ENCODE results near the gene XXYLT1. TPM values are rescaled to one million over a fixed set of nuclear protein-coding genes. Genes with fewer than 3 reads are reported as not detected.

XXYLT1 gene
- polyA plus RNA-seq, 1 donor (not counting 4 experiments of a cell fraction or from before 2014, with no cell fraction given) = 11.1 TPM

DNA sequence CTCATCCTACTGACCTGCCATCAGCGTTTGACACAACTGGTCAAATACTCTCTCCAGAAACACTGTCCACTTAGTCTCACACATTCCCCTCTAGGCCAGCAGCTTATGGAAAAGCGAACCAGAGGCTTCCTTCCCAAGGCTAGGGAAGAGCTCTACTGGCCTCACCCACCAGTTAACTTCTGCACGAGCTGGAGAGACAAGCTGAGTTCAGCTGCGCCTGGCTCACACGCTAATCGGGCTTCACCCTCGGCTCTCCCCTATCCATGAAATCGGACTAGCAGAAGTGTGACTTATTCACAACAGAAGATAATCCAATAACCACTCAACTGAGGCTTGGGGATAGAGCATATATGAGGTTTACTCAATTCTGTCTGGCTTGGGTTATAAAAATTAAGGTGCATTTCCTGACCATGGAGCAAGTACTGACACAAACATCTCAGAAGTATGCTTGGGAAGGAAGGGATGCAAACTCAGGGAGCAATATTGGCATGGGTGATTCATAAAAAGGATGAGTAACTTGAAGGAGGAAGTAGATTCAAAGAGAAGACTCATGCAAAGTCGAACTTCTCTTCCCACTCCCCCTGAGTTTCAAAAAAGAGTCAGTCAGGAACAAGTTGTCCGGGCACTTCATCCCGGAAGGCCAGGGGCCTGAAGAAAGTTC is 73.1 kb downstream of the XXYLT1 start:
- Histone ChIP-seq H4K20me1 (ENCODE audit: control insufficient read depth, extremely low read depth, insufficient read depth, low read length) (no peaks in the 10 kb centered on the region), H3K9ac (ENCODE audit: control insufficient read depth, extremely low read depth, insufficient read depth, low read length) (no peak overlapping the region), H3K27ac (ENCODE audit: control insufficient read depth, insufficient read depth, low read length) (peak overlapping the region; percentile 38), H2AFZ (ENCODE audit: control insufficient read depth, low read length) (peak overlapping the region; percentile 45), H3K79me2 (ENCODE audit: control insufficient read depth, insufficient read depth, low read length) (peaks cover 5% of the 10 kb centered on the region), H3K9me1 (ENCODE audit: control insufficient read depth, extremely low read depth, insufficient read depth, low read length) (no peaks in the 10 kb centered on the region), H3K4me2 (ENCODE audit: control insufficient read depth, extremely low read depth, insufficient read depth, low read depth, low read length) (peak overlapping the region; percentile 29), H3K27me3 (ENCODE audit: control insufficient read depth, extremely low read depth, insufficient read depth, low read length) (no peaks in the 10 kb centered on the region), H3K9me3 (ENCODE audit: control insufficient read depth, low read depth, low read length) (no peaks in the 10 kb centered on the region), H3K4me1 (ENCODE audit: control insufficient read depth, extremely low read depth, insufficient read depth, low read length) (peaks cover 28% of the 10 kb centered on the region), H3K36me3 (ENCODE audit: control insufficient read depth in 2 of 2, extremely low read depth in 1 of 2, insufficient read depth in 2 of 2, low read length in 2 of 2) (no peaks in the 10 kb centered on the region), H3K4me3 (ENCODE audit: control insufficient read depth in 2 of 3, extremely low read depth in 1 of 3, insufficient read depth in 2 of 3, low read depth in 1 of 3, low read length in 3 of 3) (no peak overlapping the region)
- dilution Hi-C loops (cut with MboI; ENCODE audit: extremely low pct_ligation_motif_present, low sequenced_read_pairs) = no loop called here
- FAIRE-seq = peak; percentile 84
- TF ChIP-seq, protein P1, sequence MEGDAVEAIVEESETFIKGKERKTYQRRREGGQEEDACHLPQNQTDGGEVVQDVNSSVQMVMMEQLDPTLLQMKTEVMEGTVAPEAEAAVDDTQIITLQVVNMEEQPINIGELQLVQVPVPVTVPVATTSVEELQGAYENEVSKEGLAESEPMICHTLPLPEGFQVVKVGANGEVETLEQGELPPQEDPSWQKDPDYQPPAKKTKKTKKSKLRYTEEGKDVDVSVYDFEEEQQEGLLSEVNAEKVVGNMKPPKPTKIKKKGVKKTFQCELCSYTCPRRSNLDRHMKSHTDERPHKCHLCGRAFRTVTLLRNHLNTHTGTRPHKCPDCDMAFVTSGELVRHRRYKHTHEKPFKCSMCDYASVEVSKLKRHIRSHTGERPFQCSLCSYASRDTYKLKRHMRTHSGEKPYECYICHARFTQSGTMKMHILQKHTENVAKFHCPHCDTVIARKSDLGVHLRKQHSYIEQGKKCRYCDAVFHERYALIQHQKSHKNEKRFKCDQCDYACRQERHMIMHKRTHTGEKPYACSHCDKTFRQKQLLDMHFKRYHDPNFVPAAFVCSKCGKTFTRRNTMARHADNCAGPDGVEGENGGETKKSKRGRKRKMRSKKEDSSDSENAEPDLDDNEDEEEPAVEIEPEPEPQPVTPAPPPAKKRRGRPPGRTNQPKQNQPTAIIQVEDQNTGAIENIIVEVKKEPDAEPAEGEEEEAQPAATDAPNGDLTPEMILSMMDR (optimal IDR thresholded peaks at IDR 0.05 in 1 of 3, IDR thresholded peaks at IDR 0.05 in 1 of 3, conservative IDR thresholded peaks at IDR 0.05 in 1 of 3; ENCODE audit: extremely low read depth in 1 of 3, insufficient read depth in 2 of 3, low read length in 3 of 3) = no peak
- DNase-seq (ENCODE audit: low read depth, low spot score) = peak; percentile 70

DNA sequence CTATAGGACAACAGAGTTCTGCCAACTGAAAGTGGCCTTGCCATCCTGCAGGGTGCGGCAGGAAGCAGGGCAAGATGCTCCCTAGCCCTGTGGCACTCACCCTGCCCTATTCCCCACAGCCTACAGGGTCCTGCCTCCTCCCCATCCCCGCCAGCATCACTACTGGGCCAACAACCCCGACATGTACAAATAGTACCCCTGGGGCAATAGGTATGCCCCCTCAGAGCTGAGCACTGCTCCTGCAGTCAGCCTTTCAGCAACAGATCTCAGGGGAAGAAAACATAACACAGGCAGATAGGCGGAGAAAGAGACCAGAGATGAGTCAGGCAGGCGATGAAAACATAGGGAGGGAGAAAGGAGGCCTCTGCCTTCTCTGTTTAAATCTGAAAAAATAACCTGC is 74.7 kb downstream of the XXYLT1 start:
- Histone ChIP-seq H3K9ac (ENCODE audit: control insufficient read depth, extremely low read depth, insufficient read depth, low read length) (no peak overlapping the region), H2AFZ (ENCODE audit: control insufficient read depth, low read length) (no peak overlapping the region), H3K9me3 (ENCODE audit: control insufficient read depth, low read depth, low read length) (no peaks in the 10 kb centered on the region), H3K4me2 (ENCODE audit: control insufficient read depth, extremely low read depth, insufficient read depth, low read depth, low read length) (peak overlapping the region; percentile 22), H3K4me3 (ENCODE audit: control insufficient read depth in 2 of 3, extremely low read depth in 1 of 3, insufficient read depth in 2 of 3, low read depth in 1 of 3, low read length in 3 of 3) (no peak overlapping the region), H3K27ac (ENCODE audit: control insufficient read depth, insufficient read depth, low read length) (peak overlapping the region; percentile 30), H3K27me3 (ENCODE audit: control insufficient read depth, extremely low read depth, insufficient read depth, low read length) (no peaks in the 10 kb centered on the region), H4K20me1 (ENCODE audit: control insufficient read depth, extremely low read depth, insufficient read depth, low read length) (no peaks in the 10 kb centered on the region), H3K9me1 (ENCODE audit: control insufficient read depth, extremely low read depth, insufficient read depth, low read length) (no peaks in the 10 kb centered on the region), H3K36me3 (ENCODE audit: control insufficient read depth in 2 of 2, extremely low read depth in 1 of 2, insufficient read depth in 2 of 2, low read length in 2 of 2) (no peaks in the 10 kb centered on the region), H3K79me2 (ENCODE audit: control insufficient read depth, insufficient read depth, low read length) (peaks cover 5% of the 10 kb centered on the region), H3K4me1 (ENCODE audit: control insufficient read depth, extremely low read depth, insufficient read depth, low read length) (peaks cover 28% of the 10 kb centered on the region)
- TF ChIP-seq, protein P1 (optimal IDR thresholded peaks at IDR 0.05 in 1 of 3, IDR thresholded peaks at IDR 0.05 in 1 of 3, conservative IDR thresholded peaks at IDR 0.05 in 1 of 3; ENCODE audit: extremely low read depth in 1 of 3, insufficient read depth in 2 of 3, low read length in 3 of 3) = peak in 1 of 3 experiments; percentile 10
- no peak for TF ChIP-seq EZH2 (IDR thresholded peaks at IDR 0.05; ENCODE audit: low read length)
- DNase-seq (ENCODE audit: low read depth, low spot score) = no peak
- no peak for FAIRE-seq
- dilution Hi-C loops (cut with MboI; ENCODE audit: extremely low pct_ligation_motif_present, low sequenced_read_pairs) = no loop called here
